HG02884 (cell line): ENCODE measurements around the gene MAP4K3.
A peak's percentile ranks its signal among the peaks of the same experiment; 100 is the strongest.

Experiments used
- ATAC-seq: cut with Tn5 transposase; IDR thresholded peaks from one replicate; pipeline ENCODE4 v1.9.1; 2021; ENCODE audit warnings: mild to moderate bottlenecking, moderate library complexity; ENCODE audit not compliant: unreplicated experiment

The MAP4K3 gene

DNA sequence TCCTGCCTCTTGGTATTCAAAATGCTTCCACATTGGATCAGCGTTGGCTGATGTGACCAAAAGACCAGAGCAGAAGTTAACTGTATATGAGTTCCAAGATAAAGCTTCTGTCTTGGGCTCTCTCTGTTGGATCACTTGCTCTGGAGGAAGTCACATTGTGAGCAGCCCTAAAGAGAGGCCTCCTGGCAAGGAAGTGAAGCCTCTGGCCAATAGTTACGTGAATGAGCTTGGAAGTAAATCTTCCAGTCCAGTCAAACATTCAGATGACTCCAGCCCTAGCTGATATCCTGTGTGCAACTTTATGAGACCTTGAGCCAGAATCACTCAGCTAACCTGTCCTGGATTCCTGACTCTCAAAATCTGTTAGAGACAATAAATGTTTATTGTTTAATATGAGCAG is 125.6 kb downstream of the MAP4K3 start:
- no peak for ATAC-seq

DNA sequence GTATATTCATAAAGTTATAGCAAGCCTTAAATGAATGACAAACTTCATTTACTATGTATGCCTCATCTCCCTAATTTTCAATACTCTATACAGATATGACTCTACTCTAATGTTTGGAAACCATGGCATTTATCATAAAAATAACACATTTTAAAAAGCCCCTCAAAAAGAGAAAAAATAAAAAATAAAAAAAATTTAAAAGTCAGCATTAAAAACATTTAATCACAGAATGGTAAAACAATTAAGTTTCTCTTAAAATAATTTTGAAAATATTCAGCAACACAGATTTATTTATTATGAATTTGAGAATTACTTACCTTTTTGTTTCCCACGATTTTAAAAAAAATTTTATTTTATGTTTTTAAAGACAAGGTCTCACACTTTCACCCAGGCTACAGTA is 128.3 kb downstream of the MAP4K3 start:
- ATAC-seq, result no peak

DNA sequence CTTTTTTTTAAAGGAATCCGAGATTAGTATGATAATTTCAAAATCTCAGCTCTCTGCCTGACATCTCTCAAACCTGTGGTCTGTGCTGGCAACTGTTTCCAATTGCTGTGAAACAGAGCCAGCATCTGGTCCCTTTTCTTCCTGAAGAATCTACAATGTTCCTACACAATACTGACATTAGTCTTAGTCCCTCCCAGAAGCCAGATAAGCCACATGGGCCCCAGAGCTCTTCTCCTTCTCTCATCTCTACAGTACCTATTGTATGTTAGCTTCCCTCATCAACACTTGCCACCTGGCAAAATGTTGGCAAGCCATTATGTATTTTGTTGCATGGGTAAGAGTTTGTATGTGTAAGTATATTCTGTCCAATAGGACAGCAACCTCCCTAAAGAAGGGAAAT is 130.5 kb downstream of the MAP4K3 start:
- no peak for ATAC-seq

- no peak for ATAC-seq
Measured at GRCh38 chr2:39304729-39305128, 132.4 kb downstream of the MAP4K3 start.

DNA sequence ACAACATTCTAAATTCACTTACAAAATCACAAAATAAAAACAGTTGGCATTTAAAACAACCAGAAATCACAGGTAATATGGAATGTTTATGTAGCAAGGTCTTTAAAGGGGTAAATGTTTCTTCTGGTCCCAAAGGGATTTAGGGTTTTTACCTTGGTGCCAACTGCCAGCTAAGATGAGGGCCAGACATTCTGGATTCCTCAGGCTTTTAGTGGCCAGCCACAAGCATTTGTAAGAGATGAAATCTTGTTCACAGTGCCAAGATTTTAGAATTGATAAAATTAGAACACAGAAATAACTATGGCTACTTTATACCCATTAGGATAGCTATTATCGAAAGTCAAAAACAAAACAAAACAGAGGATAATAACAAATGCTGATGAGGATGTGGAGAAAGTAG is 132.9 kb downstream of the MAP4K3 start:
- ATAC-seq, result no peak

- ATAC-seq, result no peak
Measured at GRCh38 chr2:39301352-39301751, 135.7 kb downstream of the MAP4K3 start.

GRCh38 chr2:39300044-39300978 is 136.8 kb downstream of the MAP4K3 start:
- ATAC-seq, result no peak

GRCh38 chr2:39290433-39290832 is 146.7 kb downstream of the MAP4K3 start:
- ATAC-seq, result no peak

GRCh38 chr2:39289609-39290008 is 147.5 kb downstream of the MAP4K3 start:
- ATAC-seq, result no peak

DNA sequence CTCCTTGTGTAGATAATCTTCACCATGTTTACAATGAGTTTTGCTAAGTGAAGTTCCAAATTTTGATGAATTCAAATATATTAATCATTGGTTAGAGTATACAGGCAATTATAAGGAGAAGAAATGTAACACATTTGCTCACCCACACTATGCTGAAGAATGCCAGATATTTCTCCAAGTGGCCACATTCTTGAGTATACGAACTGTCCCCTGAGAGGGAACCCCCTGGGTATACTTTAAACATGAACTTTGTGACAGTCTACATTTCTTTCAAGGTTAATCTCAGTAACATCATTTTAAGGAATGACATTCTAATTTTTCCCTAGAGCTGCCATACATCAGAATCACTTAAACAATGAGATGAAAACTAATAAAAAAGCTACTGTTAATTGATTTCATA is 153.5 kb downstream of the MAP4K3 start:
- ATAC-seq, result no peak

- ATAC-seq, result no peak
Measured at GRCh38 chr2:39281391-39281790, 155.7 kb downstream of the MAP4K3 start.

- ATAC-seq, result no peak
Measured at GRCh38 chr2:39275016-39275415, 162.1 kb downstream of the MAP4K3 start.

GRCh38 chr2:39269941-39270340 is 167.1 kb downstream of the MAP4K3 start:
- ATAC-seq, result no peak

DNA sequence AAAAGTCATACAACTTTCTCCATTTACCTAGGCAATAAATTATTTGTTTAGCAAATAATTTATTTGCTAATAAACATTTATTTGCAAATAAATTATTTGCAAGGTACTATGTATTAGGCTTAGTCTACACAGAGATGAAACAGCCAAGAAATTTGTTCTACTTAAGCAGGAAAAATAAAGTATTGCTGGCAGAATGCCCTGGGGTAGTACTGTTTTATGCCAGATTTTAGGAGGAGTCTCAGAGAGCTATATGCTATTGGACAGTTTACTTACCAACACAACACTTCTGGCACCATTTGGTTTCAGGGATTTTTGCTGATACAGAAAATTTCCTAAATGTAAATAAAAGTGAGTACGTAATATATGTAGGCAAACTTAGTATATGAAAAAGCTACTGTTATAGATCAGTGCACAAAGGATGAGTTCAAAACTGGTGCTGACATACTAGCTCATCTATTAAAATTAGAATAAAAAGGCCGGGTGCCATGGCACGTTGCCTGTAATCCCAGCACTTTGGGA is 170.1 kb downstream of the MAP4K3 start:
- ATAC-seq, result no peak

DNA sequence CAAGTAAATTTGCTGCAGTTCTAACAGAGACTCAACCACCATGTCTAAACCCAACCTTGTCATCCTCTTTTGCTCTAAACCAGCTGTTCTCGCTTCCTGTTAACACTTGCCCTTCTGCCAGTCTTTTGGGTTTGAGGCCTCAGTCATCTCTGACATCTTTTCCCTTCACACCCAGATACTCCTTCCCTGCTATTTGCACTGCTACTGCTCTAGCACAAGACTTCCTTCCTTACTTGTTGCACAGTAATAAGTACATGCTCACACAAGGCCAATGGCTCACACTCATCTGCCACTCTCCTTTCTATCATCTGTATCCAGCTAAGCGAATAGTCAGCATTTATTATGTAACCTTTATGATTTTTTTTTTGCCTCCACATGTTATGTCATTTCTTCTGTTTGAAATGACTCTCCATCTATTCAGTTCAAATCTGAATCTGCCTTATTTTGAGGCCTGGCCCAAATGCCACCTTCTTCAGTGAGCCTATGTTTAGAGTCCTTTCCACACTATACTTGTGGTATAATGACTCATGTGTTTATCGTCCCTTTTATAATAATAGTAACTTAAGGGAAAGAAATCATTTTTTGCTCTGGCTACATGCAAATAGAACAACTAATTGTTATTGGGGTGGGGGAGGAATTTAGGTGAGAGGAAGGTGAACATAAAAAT is 170.8 kb downstream of the MAP4K3 start:
- ATAC-seq, result peak; percentile 49

DNA sequence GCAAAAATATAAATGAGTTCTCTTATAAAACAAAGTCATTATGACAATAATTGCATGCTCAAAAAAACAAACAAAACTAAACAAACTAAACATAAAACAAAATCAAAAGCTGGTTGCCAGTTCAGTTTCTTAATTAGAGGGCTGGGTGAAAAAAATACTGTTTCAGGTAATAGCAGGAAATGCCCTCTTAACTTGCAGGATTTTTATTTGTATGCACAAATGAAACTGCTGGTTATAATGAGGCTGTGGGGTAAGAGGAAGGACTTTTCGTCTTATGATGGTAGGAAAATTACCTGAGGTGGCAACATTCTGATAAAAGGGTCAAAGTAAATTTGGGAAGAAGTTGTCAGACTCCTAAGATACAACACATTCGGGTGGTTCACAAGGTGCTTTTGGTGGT is 171.8 kb downstream of the MAP4K3 start:
- no peak for ATAC-seq

- peak; percentile 66 for ATAC-seq
Measured at GRCh38 chr2:39264733-39265132, 172.4 kb downstream of the MAP4K3 start.

GRCh38 chr2:39260087-39260486 is 177.0 kb downstream of the MAP4K3 start:
- ATAC-seq, result no peak

GRCh38 chr2:39256040-39256439 is 181.0 kb downstream of the MAP4K3 start:
- no peak for ATAC-seq

GRCh38 chr2:39252888-39253518 is 184.1 kb downstream of the MAP4K3 start:
- no peak for ATAC-seq

DNA sequence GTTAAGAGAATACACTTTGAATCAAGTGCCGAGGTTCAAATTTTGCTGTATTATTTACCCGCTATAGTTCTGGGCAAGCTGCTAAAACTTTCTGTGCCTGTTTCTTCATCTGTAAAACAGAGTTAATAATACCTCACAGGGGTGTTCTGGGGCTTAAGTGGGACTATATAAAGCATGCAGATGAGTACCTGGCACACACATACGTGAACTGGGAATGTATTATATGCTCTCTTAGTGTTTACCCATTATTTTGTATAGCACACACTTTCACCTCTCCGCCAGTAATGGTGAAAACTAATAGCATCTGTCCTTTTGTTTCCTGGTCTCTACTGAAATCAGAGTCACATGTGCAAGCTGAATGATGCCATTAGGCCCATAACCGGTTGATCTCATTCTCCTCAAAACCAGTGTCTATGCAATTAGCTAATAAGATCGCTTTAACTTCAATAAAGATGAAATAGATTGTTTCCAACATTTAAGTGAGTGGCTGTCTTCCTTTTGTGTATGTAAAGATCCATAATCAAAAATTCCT is 189.5 kb downstream of the MAP4K3 start:
- ATAC-seq, result no peak
